Thyroid gland (tissue), 4 donors: ENCODE measurements around the gene FCHSD2.

Experiments
- CTCF ChIP-seq, 6 experiments: fragments of 200-600 bp in 3 of 6; fragments of 450-650 bp in 3 of 6; sonication (generic) in 3 of 6; IDR thresholded peaks; one replicate each; pipeline ENCODE4 v1.5.1; 2016 to 2019; ENCODE audit warnings: antibody characterized with exemption in 6 of 6, mild to moderate bottlenecking in 2 of 6, inconsistent platforms in 1 of 6, moderate library complexity in 1 of 6
- POLR2A ChIP-seq, 2 donors: fragments of 450-650 bp; IDR thresholded peaks; one replicate each; pipeline ENCODE4 v1.6.1; 2017; ENCODE audit warnings: antibody characterized with exemption in 2 of 2, mild to moderate bottlenecking in 2 of 2, moderate library complexity in 1 of 2

- TF ChIP-seq CTCF (IDR thresholded peaks at IDR 0.05) (no peak), POLR2A (IDR thresholded peaks at IDR 0.05) (no peak)
Measured at GRCh38 chr11:73159297-73159696, 17.2 kb upstream of the FCHSD2 start.
